ENCODE results near the gene SLC25A21.

- TF ChIP-seq, protein P1, sequence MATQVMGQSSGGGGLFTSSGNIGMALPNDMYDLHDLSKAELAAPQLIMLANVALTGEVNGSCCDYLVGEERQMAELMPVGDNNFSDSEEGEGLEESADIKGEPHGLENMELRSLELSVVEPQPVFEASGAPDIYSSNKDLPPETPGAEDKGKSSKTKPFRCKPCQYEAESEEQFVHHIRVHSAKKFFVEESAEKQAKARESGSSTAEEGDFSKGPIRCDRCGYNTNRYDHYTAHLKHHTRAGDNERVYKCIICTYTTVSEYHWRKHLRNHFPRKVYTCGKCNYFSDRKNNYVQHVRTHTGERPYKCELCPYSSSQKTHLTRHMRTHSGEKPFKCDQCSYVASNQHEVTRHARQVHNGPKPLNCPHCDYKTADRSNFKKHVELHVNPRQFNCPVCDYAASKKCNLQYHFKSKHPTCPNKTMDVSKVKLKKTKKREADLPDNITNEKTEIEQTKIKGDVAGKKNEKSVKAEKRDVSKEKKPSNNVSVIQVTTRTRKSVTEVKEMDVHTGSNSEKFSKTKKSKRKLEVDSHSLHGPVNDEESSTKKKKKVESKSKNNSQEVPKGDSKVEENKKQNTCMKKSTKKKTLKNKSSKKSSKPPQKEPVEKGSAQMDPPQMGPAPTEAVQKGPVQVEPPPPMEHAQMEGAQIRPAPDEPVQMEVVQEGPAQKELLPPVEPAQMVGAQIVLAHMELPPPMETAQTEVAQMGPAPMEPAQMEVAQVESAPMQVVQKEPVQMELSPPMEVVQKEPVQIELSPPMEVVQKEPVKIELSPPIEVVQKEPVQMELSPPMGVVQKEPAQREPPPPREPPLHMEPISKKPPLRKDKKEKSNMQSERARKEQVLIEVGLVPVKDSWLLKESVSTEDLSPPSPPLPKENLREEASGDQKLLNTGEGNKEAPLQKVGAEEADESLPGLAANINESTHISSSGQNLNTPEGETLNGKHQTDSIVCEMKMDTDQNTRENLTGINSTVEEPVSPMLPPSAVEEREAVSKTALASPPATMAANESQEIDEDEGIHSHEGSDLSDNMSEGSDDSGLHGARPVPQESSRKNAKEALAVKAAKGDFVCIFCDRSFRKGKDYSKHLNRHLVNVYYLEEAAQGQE (IDR thresholded peaks at IDR 0.05; ENCODE audit: insufficient read depth in 1 of 2, low read depth in 2 of 2, low read length in 2 of 2) = no peak
- no peak for TF ChIP-seq TAF1 (IDR thresholded peaks at IDR 0.05; ENCODE audit: borderline replicate concordance, insufficient read depth, low read length)
- no peak for TF ChIP-seq POLR2AphosphoS5 (IDR thresholded peaks at IDR 0.05; ENCODE audit: low read depth, low read length)
Measured at GRCh38 chr14:36741858-36742257, 430.5 kb downstream of the SLC25A21 start.
